KMS-11 (cell line): ENCODE data around the gene APBA3.

ENCODE experiments used
- H2AFZ ChIP-seq: fragments of 200-600 bp; sonication (generic); 2 replicates; pipeline ENCODE4 v1.6.1; 2016; ENCODE audit warnings: antibody characterized with exemption, mixed run types, low read depth
- H3K27ac ChIP-seq: fragments of 200-600 bp; sonication (generic); 2 replicates; pipeline ENCODE4 v1.6.1; 2016; ENCODE audit warnings: mild to moderate bottlenecking, mixed run types
- H3K27me3 ChIP-seq: fragments of 200-600 bp; sonication (generic); 2 replicates; pipeline ENCODE4 v1.6.1; 2017; ENCODE audit warnings: mild to moderate bottlenecking, low read depth, mixed run types, moderate library complexity; ENCODE audit not compliant: insufficient read depth
- H3K36me3 ChIP-seq: fragments of 200-600 bp; sonication (generic); 2 replicates; pipeline ENCODE4 v1.6.1; 2017; ENCODE audit warnings: mild to moderate bottlenecking, mixed run types; ENCODE audit not compliant: insufficient read depth
- H3K4me1 ChIP-seq: fragments of 200-600 bp; sonication (generic); 2 replicates; pipeline ENCODE4 v1.6.1; 2016; ENCODE audit warnings: mild to moderate bottlenecking, low read depth, mixed run types; ENCODE audit not compliant: poor library complexity, severe bottlenecking
- H3K4me2 ChIP-seq: fragments of 200-600 bp; sonication (generic); 2 replicates; pipeline ENCODE4 v1.7.0; 2016; ENCODE audit warnings: mild to moderate bottlenecking, mixed run types
- H3K4me3 ChIP-seq: fragments of 200-600 bp; sonication (generic); IDR thresholded peaks from 2 replicates; pipeline ENCODE4 v1.6.1; 2017; ENCODE audit warnings: low read depth, low read length, mixed read lengths; ENCODE audit not compliant: insufficient read depth
- H3K79me2 ChIP-seq: fragments of 200-600 bp; sonication (generic); 2 replicates; pipeline ENCODE4 v1.6.1; 2016; ENCODE audit warnings: low read depth, mixed run types; ENCODE audit not compliant: insufficient read depth
- H3K9ac ChIP-seq: fragments of 200-600 bp; sonication (generic); 2 replicates; pipeline ENCODE4 v1.6.1; 2016; ENCODE audit warnings: mild to moderate bottlenecking, mixed run types
- H4K20me1 ChIP-seq: fragments of 200-600 bp; sonication (generic); 2 replicates; pipeline ENCODE4 v1.6.1; 2016; ENCODE audit warnings: mild to moderate bottlenecking, mixed run types; ENCODE audit not compliant: insufficient read depth
- TF ChIP-seq, protein P1 (sequence below): fragments of 200-600 bp; sonication (generic); conservative IDR thresholded peaks from 2 replicates; pipeline ENCODE4 v1.6.1; 2017; ENCODE audit warnings: low read depth, mild to moderate bottlenecking, antibody characterized with exemption, low read length, moderate library complexity, mixed read lengths

Gene APBA3

DNA sequence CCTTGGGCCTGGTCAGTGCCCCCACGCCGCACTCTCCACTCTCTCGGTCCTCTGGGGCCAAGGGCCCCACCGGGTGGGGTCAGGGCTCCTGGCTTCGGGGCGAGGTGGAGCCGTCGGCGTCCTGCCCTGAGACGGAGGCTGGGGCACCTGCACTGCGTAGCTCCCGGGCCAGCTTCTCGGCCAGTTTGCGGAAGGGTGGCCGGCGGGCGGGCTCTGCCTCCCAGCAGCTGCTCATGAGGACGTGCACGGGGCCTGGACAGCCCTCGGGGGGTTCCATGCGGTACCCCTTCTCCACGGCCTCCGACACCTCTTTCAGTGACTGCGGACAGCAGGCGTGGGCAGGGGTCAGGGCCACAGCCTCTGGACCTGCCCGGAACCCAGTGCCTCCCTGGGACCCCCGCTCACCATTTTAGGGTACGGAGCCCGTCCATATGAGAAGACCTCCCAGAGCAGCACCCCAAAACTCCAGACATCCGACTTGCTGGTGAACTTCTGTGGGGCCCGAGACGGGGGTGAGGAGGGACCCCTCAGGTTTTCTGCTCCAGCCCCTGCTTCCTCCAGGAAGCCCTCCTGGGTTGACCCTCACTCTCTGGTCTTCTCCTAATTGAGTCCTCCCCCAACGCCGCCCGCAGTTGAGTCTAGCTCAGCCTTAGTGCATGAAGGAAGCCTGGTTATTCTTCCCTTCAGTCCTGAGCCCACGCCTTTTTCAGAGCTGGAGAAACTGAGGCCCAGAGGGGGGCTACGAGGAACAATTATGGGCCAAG is 16.8 kb upstream of the APBA3 start:
- Histone ChIP-seq H4K20me1 (no peaks in the 10 kb centered on the region), H2AFZ (no peak overlapping the region), H3K4me3 (no peak overlapping the region), H3K4me2 (no peak overlapping the region), H3K36me3 (no peaks in the 10 kb centered on the region), H3K79me2 (no peaks in the 10 kb centered on the region), H3K27me3 (peaks cover 33% of the 10 kb centered on the region), H3K4me1 (no peaks in the 10 kb centered on the region), H3K27ac (no peak overlapping the region), H3K9ac (no peak overlapping the region)
- TF ChIP-seq, protein P1, sequence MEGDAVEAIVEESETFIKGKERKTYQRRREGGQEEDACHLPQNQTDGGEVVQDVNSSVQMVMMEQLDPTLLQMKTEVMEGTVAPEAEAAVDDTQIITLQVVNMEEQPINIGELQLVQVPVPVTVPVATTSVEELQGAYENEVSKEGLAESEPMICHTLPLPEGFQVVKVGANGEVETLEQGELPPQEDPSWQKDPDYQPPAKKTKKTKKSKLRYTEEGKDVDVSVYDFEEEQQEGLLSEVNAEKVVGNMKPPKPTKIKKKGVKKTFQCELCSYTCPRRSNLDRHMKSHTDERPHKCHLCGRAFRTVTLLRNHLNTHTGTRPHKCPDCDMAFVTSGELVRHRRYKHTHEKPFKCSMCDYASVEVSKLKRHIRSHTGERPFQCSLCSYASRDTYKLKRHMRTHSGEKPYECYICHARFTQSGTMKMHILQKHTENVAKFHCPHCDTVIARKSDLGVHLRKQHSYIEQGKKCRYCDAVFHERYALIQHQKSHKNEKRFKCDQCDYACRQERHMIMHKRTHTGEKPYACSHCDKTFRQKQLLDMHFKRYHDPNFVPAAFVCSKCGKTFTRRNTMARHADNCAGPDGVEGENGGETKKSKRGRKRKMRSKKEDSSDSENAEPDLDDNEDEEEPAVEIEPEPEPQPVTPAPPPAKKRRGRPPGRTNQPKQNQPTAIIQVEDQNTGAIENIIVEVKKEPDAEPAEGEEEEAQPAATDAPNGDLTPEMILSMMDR = no peak

DNA sequence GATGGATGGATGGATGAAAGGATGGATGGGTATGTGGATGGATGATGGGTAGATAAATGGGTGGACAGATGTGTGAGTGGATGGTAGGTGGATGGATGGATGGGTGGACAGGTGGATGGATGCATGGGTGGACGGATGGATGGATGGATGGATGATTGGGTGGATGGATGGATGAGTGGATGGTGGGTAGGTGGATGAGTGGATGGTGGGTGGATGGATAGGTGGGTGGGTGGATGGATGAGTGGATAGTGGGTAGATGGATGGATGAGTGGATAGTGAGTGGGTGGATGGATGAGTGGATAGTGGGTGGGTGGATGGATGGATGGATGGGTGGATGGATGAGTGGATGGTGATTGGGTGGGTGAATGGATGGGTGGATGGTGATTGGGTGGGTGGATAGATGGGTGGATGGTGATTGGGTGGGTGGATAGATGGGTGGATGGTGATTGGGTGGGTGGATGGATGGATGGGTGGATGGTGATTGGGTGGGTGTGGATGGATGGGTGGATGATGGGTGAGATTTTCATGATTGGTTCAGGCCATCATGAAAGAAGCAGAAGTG is 15.1 kb upstream of the APBA3 start:
- no peak overlapping the region for H2AFZ ChIP-seq
- peaks cover 22% of the 10 kb centered on the region; the same call in 1 of the 2 replicates for H3K27me3 ChIP-seq
- no peak overlapping the region for H3K4me2 ChIP-seq
- no peak overlapping the region for H3K9ac ChIP-seq
- H3K79me2 ChIP-seq = no peaks in the 10 kb centered on the region
- TF ChIP-seq, protein P1 = no peak
- H3K36me3 ChIP-seq = no peaks in the 10 kb centered on the region
- H4K20me1 ChIP-seq = no peaks in the 10 kb centered on the region
- no peak overlapping the region for H3K4me3 ChIP-seq
- no peaks in the 10 kb centered on the region for H3K4me1 ChIP-seq
- H3K27ac ChIP-seq = no peak overlapping the region

DNA sequence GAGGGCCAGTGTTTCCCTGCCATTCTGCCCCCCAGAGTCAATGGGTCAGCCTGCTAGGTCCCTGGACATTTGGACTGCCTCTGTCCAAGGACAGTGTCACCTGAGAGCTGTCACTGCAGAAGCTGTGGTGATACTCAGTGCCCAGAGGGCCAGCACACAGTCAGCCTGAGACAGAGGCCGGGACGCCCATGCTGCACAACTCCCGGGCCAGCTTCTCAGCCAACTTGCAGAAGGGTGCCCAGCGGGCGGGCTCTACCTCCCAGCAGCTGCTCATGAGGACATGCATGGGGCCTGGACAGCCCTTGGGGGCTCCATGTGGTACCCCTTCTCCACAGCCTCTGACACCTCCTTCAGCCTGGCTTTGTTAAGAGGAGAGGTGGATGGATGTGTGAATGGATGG is 14.3 kb upstream of the APBA3 start:
- Histone ChIP-seq H4K20me1 (no peaks in the 10 kb centered on the region), H3K27ac (no peak overlapping the region), H3K4me2 (no peak overlapping the region), H3K36me3 (no peaks in the 10 kb centered on the region), H3K9ac (no peak overlapping the region), H3K4me3 (no peak overlapping the region), H3K4me1 (no peaks in the 10 kb centered on the region), H3K79me2 (no peaks in the 10 kb centered on the region), H2AFZ (no peak overlapping the region), H3K27me3 (peaks cover 18% of the 10 kb centered on the region; the same call in 1 of the 2 replicates)
- TF ChIP-seq, protein P1 = no peak

GRCh38 chr19:3775374-3775711 is 13.9 kb upstream of the APBA3 start:
- Histone ChIP-seq H3K36me3 (no peaks in the 10 kb centered on the region), H3K79me2 (no peaks in the 10 kb centered on the region), H4K20me1 (no peaks in the 10 kb centered on the region), H3K4me1 (no peaks in the 10 kb centered on the region), H3K9ac (no peak overlapping the region), H3K27me3 (peaks cover 18% of the 10 kb centered on the region; the same call in 1 of the 2 replicates), H2AFZ (no peak overlapping the region), H3K27ac (no peak overlapping the region), H3K4me3 (no peak overlapping the region), H3K4me2 (no peak overlapping the region)
- TF ChIP-seq, protein P1 = no peak
